SU-DHL-6 (cell line): ENCODE data around the gene DELE1.

Experiments used
- H2AFZ ChIP-seq: fragments of 200-600 bp; sonication (generic); 2 replicates; pipeline ENCODE4 v1.6.1; 2014; ENCODE audit warnings: low read depth, mild to moderate bottlenecking, moderate library complexity, mixed read lengths, antibody characterized with exemption, low read length; ENCODE audit not compliant: severe bottlenecking
- H3F3A ChIP-seq: fragments of 200-600 bp; shearing (Covaris generic); 2 replicates; pipeline ENCODE4 v1.6.0; 2016; ENCODE audit warnings: antibody characterized with exemption, mild to moderate bottlenecking; ENCODE audit not compliant: insufficient read depth
- H3K27ac ChIP-seq: fragments of 200-600 bp; sonication (generic); 2 replicates; pipeline ENCODE4 v1.5.1; 2016; ENCODE audit warnings: low read depth, mild to moderate bottlenecking, low read length, moderate library complexity, mixed read lengths
- H3K27me3 ChIP-seq: fragments of 200-600 bp; sonication (generic), shearing (Covaris generic); 2 replicates; pipeline ENCODE4 v1.6.0; 2014; ENCODE audit warnings: mild to moderate bottlenecking, low read length
- H3K36me3 ChIP-seq: fragments of 200-600 bp; sonication (generic); 2 replicates; pipeline ENCODE4 v1.6.1; 2014; ENCODE audit warnings: mild to moderate bottlenecking, low read length, mixed read lengths
- H3K4me2 ChIP-seq: fragments of 300-600, 200-600 bp; shearing (Covaris generic), sonication (generic); 2 replicates; pipeline ENCODE4 v1.6.0; 2014; ENCODE audit warnings: low read length, low read depth, mild to moderate bottlenecking; ENCODE audit not compliant: poor library complexity, severe bottlenecking
- H3K4me3 ChIP-seq: fragments of 200-600 bp; sonication (generic); 2 replicates; pipeline ENCODE4 v1.5.1; 2014; ENCODE audit warnings: antibody characterized with exemption, low read length, mild to moderate bottlenecking, mixed read lengths; ENCODE audit not compliant: insufficient read depth, poor library complexity, severe bottlenecking
- H3K79me2 ChIP-seq: fragments of 200-600 bp; sonication (generic); 2 replicates; pipeline ENCODE4 v1.6.1; 2014; ENCODE audit warnings: mild to moderate bottlenecking, low read length, moderate library complexity; ENCODE audit not compliant: insufficient read depth
- H3K9ac ChIP-seq: fragments of 200-600 bp; sonication (generic); 2 replicates; pipeline ENCODE4 v1.7.0; 2014; ENCODE audit warnings: mild to moderate bottlenecking, low read length
- H3K9me2 ChIP-seq: fragments of 200-600 bp; sonication (generic); replicated peaks from 2 replicates; pipeline ENCODE4 v1.6.1; 2014; ENCODE audit warnings: low read length; ENCODE audit not compliant: insufficient read depth
- H3K9me3 ChIP-seq: fragments of 200-600 bp; sonication (generic); 2 replicates; pipeline ENCODE4 v1.6.1; 2014; ENCODE audit warnings: low read length, mixed read lengths; ENCODE audit not compliant: insufficient read depth
- H4K20me1 ChIP-seq: fragments of 200-600 bp; sonication (generic); 2 replicates; pipeline ENCODE4 v1.6.1; 2014; ENCODE audit warnings: low read depth, mild to moderate bottlenecking, antibody characterized with exemption, low read length, moderate library complexity, mixed read lengths
- EZH2phosphoT487 ChIP-seq: fragments of 200-600 bp; sonication (generic), shearing (Covaris generic); conservative IDR thresholded peaks from 2 replicates; pipeline ENCODE4 v1.6.1; 2018; ENCODE audit warnings: mild to moderate bottlenecking, antibody characterized with exemption, low read length, moderate library complexity, mixed read lengths
- TF ChIP-seq, protein P1 (sequence below): fragments of 200-600 bp; sonication (generic); IDR thresholded peaks from one replicate; pipeline ENCODE4 v1.5.1; 2017; ENCODE audit warnings: antibody characterized with exemption, mild to moderate bottlenecking, low read length, moderate library complexity; ENCODE audit not compliant: insufficient read depth, poor library complexity, severe bottlenecking

The DELE1 gene

GRCh38 chr5:141926434-141926833 lies 2.8 kb downstream of the DELE1 start:
- H3K27ac ChIP-seq: no peak overlapping the region
- H3K36me3 ChIP-seq: 0 out of 2 replicates have a peak, but pooled peaks cover 4% of the 10 kb centered on the region
- no peak overlapping the region for H3K9ac ChIP-seq
- H3K27me3 ChIP-seq: no peaks in the 10 kb centered on the region
- no peak overlapping the region for H3K4me2 ChIP-seq
- no peak for TF ChIP-seq EZH2phosphoT487
- TF ChIP-seq, protein P1, sequence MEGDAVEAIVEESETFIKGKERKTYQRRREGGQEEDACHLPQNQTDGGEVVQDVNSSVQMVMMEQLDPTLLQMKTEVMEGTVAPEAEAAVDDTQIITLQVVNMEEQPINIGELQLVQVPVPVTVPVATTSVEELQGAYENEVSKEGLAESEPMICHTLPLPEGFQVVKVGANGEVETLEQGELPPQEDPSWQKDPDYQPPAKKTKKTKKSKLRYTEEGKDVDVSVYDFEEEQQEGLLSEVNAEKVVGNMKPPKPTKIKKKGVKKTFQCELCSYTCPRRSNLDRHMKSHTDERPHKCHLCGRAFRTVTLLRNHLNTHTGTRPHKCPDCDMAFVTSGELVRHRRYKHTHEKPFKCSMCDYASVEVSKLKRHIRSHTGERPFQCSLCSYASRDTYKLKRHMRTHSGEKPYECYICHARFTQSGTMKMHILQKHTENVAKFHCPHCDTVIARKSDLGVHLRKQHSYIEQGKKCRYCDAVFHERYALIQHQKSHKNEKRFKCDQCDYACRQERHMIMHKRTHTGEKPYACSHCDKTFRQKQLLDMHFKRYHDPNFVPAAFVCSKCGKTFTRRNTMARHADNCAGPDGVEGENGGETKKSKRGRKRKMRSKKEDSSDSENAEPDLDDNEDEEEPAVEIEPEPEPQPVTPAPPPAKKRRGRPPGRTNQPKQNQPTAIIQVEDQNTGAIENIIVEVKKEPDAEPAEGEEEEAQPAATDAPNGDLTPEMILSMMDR: no peak
- no peaks in the 10 kb centered on the region for H3K9me2 ChIP-seq
- H3K9me3 ChIP-seq: no peaks in the 10 kb centered on the region
- H3F3A ChIP-seq: peaks cover 6% of the 10 kb centered on the region; the same call in 1 of the 2 replicates
- no peaks in the 10 kb centered on the region for H4K20me1 ChIP-seq
- H2AFZ ChIP-seq: no peak overlapping the region
- no peak overlapping the region for H3K4me3 ChIP-seq
- H3K79me2 ChIP-seq: peaks cover 14% of the 10 kb centered on the region

DNA sequence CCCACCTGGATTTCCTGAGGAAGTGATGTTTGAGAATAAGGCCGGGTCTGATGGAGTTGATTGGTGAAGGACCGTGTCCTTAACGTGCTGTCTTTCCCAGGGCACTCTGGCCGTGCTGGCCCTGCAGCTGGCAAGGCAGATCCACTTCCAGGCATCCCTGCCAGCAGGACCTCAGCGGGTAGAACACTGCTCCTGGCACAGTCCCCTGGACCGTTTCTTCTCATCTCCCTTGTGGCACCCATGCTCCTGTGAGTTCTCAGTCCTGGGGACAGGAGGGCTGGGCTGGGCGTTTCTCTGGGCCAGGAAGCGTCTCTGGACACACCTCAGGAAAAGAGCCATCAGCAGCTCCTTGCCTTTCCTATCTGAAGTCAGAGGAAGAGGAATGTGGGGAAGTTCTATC lies 4.4 kb downstream of the DELE1 start:
- Histone ChIP-seq H3K9me3 (no peaks in the 10 kb centered on the region), H3K9ac (no peak overlapping the region), H3K79me2 (peaks cover 14% of the 10 kb centered on the region), H3K27me3 (no peaks in the 10 kb centered on the region), H3K4me2 (no peak overlapping the region), H4K20me1 (no peaks in the 10 kb centered on the region), H3K27ac (no peak overlapping the region), H3K4me3 (no peak overlapping the region), H3K36me3 (0 out of 2 replicates have a peak, but pooled peaks cover 4% of the 10 kb centered on the region), H3F3A (no peaks in the 10 kb centered on the region), H2AFZ (no peak overlapping the region), H3K9me2 (no peaks in the 10 kb centered on the region)
- no peak for TF ChIP-seq EZH2phosphoT487
- TF ChIP-seq, protein P1: no peak

DNA sequence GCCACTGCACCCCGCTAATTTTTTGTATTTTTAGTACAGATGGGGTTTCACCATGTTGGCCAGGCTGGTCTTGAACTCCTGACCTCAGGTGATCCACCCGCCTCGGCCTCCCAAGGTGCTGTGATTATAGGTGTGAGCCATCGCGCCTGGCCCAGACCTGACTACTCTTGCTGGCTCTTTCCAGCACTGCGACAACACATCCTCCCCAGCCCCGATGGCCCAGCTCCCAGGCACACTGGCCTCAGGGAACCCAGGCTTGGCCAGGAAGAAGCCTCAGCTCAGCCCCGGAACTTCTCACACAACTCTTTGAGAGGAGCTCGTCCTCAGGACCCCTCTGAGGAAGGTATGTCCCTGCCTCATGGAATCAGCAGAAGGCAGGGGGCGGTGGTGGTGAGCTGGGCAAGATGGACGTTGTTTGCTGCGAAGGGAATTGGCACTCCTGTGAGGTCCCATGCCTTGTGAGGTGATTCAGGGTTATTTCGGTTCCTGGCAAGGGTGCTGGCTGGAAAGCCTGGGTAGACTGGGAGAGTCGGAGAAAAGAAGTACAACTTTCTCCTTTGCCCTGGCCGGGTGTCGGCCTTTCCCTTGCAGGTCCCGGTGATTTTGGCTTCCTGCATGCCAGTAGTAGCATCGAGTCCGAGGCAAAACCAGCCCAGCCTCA lies 5.9 kb downstream of the DELE1 start:
- no peak overlapping the region for H3K4me2 ChIP-seq
- H3K9me3 ChIP-seq: no peaks in the 10 kb centered on the region
- no peaks in the 10 kb centered on the region for H3F3A ChIP-seq
- no peak overlapping the region for H3K27ac ChIP-seq
- H3K4me3 ChIP-seq: no peak overlapping the region
- TF ChIP-seq EZH2phosphoT487: no peak
- TF ChIP-seq, protein P1: no peak
- no peaks in the 10 kb centered on the region for H3K9me2 ChIP-seq
- no peak overlapping the region for H2AFZ ChIP-seq
- H3K9ac ChIP-seq: no peak overlapping the region
- H3K36me3 ChIP-seq: 0 out of 2 replicates have a peak, but pooled peaks cover 4% of the 10 kb centered on the region
- no peaks in the 10 kb centered on the region for H3K27me3 ChIP-seq
- peaks cover 8% of the 10 kb centered on the region; the same call in 1 of the 2 replicates for H3K79me2 ChIP-seq
- no peaks in the 10 kb centered on the region for H4K20me1 ChIP-seq
